Heart left ventricle (tissue), 13 donors: ENCODE data around the gene ZBTB4.

ENCODE experiments used
- POLR2A ChIP-seq, 2 donors: fragments of 450-650 bp; IDR thresholded peaks; one replicate each; pipeline ENCODE4 v1.6.1; 2017; ENCODE audit warnings: antibody characterized with exemption in 2 of 2, mild to moderate bottlenecking in 2 of 2, moderate library complexity in 2 of 2
- TF ChIP-seq, protein P1 (sequence below), 12 donors: fragments of 200-600 bp; sonication (generic) in 4 of 12; IDR thresholded peaks; one replicate each; pipeline versions ENCODE4 v1.5.0 to v1.8.0; 2018 to 2022; ENCODE audit warnings: antibody characterized with exemption in 12 of 12, mild to moderate bottlenecking in 5 of 12
- donor health status: ischemic (EF 13 %, LVEDD 7.1; RV severe dilation, severe dysfunction).
- donor health status: DM: no; HTN: yes; CAD: no.
- donor health status: DM: no; HTN: no; CAD: no.
- donor health status: ischemic (EF 25% LVEDD 6.9; RV normal size, moderate dysfunction).
- donor health status: ischemic (EF 25% LVEDD 5.7; RV mildly dilated, moderate dysfunction).
- donor health status: ischemic (EF 35%, LVEDD 5.7; RV mildly dilated, moderate dysfunction).
- donor health status: nonischemic (EF 11% LVEDD 7.7; RV severe dilation, severe dysfunction).
- donor health status: DM: yes; HTN: yes; CAD: no.
- donor health status: PGD.
- donor health status: ischemic (EF 29% LVEDD 5.4; RV normal size, mild dysfunction).
- donor health status: nonischemic (EF 23%, LVEDD 6.1; RV moderate dilation, normal function).

DNA sequence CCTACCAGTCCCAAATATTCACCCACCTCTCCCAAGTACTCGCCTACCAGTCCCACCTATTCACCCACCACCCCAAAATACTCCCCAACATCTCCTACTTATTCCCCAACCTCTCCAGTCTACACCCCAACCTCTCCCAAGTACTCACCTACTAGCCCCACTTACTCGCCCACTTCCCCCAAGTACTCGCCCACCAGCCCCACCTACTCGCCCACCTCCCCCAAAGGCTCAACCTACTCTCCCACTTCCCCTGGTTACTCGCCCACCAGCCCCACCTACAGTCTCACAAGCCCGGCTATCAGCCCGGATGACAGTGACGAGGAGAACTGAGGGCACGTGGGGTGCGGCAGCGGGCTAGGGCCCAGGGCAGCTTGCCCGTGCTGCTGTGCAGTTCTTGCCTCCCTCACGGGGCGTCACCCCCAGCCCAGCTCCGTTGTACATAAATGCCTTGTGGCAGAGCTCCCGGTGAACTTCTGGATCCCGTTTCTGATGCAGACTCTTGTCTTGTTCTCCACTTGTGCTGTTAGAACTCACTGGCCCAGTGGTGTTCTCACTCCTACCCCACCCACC lies 34.5 kb upstream of the ZBTB4 start:
- TF ChIP-seq, protein P1, sequence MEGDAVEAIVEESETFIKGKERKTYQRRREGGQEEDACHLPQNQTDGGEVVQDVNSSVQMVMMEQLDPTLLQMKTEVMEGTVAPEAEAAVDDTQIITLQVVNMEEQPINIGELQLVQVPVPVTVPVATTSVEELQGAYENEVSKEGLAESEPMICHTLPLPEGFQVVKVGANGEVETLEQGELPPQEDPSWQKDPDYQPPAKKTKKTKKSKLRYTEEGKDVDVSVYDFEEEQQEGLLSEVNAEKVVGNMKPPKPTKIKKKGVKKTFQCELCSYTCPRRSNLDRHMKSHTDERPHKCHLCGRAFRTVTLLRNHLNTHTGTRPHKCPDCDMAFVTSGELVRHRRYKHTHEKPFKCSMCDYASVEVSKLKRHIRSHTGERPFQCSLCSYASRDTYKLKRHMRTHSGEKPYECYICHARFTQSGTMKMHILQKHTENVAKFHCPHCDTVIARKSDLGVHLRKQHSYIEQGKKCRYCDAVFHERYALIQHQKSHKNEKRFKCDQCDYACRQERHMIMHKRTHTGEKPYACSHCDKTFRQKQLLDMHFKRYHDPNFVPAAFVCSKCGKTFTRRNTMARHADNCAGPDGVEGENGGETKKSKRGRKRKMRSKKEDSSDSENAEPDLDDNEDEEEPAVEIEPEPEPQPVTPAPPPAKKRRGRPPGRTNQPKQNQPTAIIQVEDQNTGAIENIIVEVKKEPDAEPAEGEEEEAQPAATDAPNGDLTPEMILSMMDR (IDR thresholded peaks at IDR 0.05), result no peak
- TF ChIP-seq POLR2A (IDR thresholded peaks at IDR 0.05), result no peak
